D721Med (cell line): ENCODE data around the gene COPZ1.

ENCODE experiments used
- DNase-seq: peaks from one replicate; pipeline ENCODE4 v3.0.0; 2011; ENCODE audit warnings: low spot score; ENCODE audit not compliant: insufficient read length
- FAIRE-seq: peaks from 2 replicates; lab custom pipeline; 2011; peaks lifted over from hg19 to GRCh38; lab: Jason Lieb, UNC
- CTCF ChIP-seq: IDR thresholded peaks from 2 replicates; pipeline ENCODE4 v1.5.1; 2012; ENCODE audit warnings: mild to moderate bottlenecking, control low read depth; ENCODE audit not compliant: insufficient read depth; ENCODE audit errors: missing control alignments

Gene COPZ1

GRCh38 chr12:54377797-54378515, 53.0 kb downstream of the COPZ1 start:
- DNase-seq: no peak
- no peak for TF ChIP-seq CTCF
- FAIRE-seq: no peak

GRCh38 chr12:54378796-54379397, 54.0 kb downstream of the COPZ1 start:
- no peak for TF ChIP-seq CTCF
- DNase-seq (no peak), FAIRE-seq (no peak)

GRCh38 chr12:54379398-54380201, 54.7 kb downstream of the COPZ1 start:
- DNase-seq (peak; percentile 93), FAIRE-seq (no peak)
- peak; percentile 100 for TF ChIP-seq CTCF

GRCh38 chr12:54381136-54381535, 56.2 kb downstream of the COPZ1 start:
- DNase-seq (no peak), FAIRE-seq (no peak)
- no peak for TF ChIP-seq CTCF

GRCh38 chr12:54383041-54383609, 58.2 kb downstream of the COPZ1 start:
- FAIRE-seq (no peak), DNase-seq (no peak)
- no peak for TF ChIP-seq CTCF

GRCh38 chr12:54384591-54385041, 59.7 kb downstream of the COPZ1 start, which contains the start of gene ZNF385A:
Gene ZNF385A (minus strand): TSS chr12:54384733. CDS start chr12:54384514, 219 bp downstream.
- no peak for FAIRE-seq
- no peak for DNase-seq

More at GRCh38 chr12:54384591-54385041, 59.7 kb downstream of the COPZ1 start, which contains the start of gene ZNF385A:
- no peak for TF ChIP-seq CTCF
